Parathyroid adenoma (tissue), 2 donors: ENCODE results near the gene REEP5.

Source experiments
- H2AFZ ChIP-seq: fragments of 300-600 bp; sonication (generic); one replicate; pipeline ENCODE4 v1.7.0; 2017; ENCODE audit warnings: antibody characterized with exemption, mild to moderate bottlenecking
- H3K27ac ChIP-seq: fragments of 300-600 bp; sonication (generic); one replicate; pipeline ENCODE4 v1.7.0; 2017
- H3K27me3 ChIP-seq: fragments of 300-600 bp; sonication (generic); one replicate; pipeline ENCODE4 v1.7.0; 2017; ENCODE audit warnings: low read length; ENCODE audit not compliant: control insufficient read depth, insufficient read depth
- H3K36me3 ChIP-seq: fragments of 300-600 bp; sonication (generic); one replicate; pipeline ENCODE4 v1.7.0; 2017; ENCODE audit warnings: low read length; ENCODE audit not compliant: control insufficient read depth, insufficient read depth
- H3K4me1 ChIP-seq: fragments of 300-600 bp; sonication (generic); one replicate; pipeline ENCODE4 v1.7.0; 2017; ENCODE audit warnings: control low read depth
- H3K4me2 ChIP-seq: fragments of 300-600 bp; sonication (generic); one replicate; pipeline ENCODE4 v1.7.0; 2017; ENCODE audit warnings: low read length
- H3K4me3 ChIP-seq: fragments of 300-600 bp; sonication (generic); one replicate; pipeline ENCODE4 v1.7.0; 2017; ENCODE audit warnings: low read depth, low read length
- H3K79me2 ChIP-seq: fragments of 300-600 bp; sonication (generic); one replicate; pipeline ENCODE4 v1.7.0; 2017; ENCODE audit warnings: control low read depth
- H3K9ac ChIP-seq: fragments of 300-600 bp; sonication (generic); one replicate; pipeline ENCODE4 v1.7.0; 2017; ENCODE audit warnings: mild to moderate bottlenecking
- H3K9me3 ChIP-seq: fragments of 300-600 bp; sonication (generic); one replicate; pipeline ENCODE4 v1.7.0; 2017; ENCODE audit warnings: low read length; ENCODE audit not compliant: control insufficient read depth
- TF ChIP-seq, protein P1 (sequence below): fragments of 300-600 bp; sonication (generic); IDR thresholded peaks from one replicate; pipeline ENCODE4 v1.7.0; 2017; ENCODE audit warnings: antibody characterized with exemption, mild to moderate bottlenecking
- donor health status: primary hyperparathyroidism.

REEP5 gene

DNA sequence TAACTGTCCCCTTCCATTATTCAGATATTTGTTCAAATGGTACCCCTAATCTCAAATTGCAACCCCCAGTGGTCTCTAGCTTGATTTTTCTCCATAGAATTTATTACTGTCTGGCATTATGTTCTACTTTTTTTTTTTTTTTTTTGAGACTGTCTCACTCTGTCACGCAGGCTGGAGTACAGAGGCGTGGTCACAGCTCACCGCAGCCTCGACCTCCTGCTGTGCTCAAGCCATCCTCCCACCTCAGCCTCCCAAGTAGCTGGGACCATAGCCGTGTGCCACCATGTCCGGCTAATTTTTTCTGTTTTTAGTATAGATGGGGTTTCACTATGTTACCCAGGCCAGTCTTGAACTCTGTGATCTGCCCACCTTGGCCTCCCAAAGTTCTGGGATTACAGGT is 2.0 kb upstream of the REEP5 start:
- TF ChIP-seq, protein P1, sequence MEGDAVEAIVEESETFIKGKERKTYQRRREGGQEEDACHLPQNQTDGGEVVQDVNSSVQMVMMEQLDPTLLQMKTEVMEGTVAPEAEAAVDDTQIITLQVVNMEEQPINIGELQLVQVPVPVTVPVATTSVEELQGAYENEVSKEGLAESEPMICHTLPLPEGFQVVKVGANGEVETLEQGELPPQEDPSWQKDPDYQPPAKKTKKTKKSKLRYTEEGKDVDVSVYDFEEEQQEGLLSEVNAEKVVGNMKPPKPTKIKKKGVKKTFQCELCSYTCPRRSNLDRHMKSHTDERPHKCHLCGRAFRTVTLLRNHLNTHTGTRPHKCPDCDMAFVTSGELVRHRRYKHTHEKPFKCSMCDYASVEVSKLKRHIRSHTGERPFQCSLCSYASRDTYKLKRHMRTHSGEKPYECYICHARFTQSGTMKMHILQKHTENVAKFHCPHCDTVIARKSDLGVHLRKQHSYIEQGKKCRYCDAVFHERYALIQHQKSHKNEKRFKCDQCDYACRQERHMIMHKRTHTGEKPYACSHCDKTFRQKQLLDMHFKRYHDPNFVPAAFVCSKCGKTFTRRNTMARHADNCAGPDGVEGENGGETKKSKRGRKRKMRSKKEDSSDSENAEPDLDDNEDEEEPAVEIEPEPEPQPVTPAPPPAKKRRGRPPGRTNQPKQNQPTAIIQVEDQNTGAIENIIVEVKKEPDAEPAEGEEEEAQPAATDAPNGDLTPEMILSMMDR = no peak
- H3K36me3 ChIP-seq = no peaks in the 10 kb centered on the region
- no peak overlapping the region for H3K9ac ChIP-seq
- H3K27ac ChIP-seq = no peak overlapping the region
- no peaks in the 10 kb centered on the region for H3K9me3 ChIP-seq
- H3K4me1 ChIP-seq = peaks cover 20% of the 10 kb centered on the region
- H3K4me2 ChIP-seq = no peak overlapping the region
- H3K4me3 ChIP-seq = no peak overlapping the region
- H2AFZ ChIP-seq = no peak overlapping the region
- H3K79me2 ChIP-seq = peaks cover 13% of the 10 kb centered on the region
- no peaks in the 10 kb centered on the region for H3K27me3 ChIP-seq

DNA sequence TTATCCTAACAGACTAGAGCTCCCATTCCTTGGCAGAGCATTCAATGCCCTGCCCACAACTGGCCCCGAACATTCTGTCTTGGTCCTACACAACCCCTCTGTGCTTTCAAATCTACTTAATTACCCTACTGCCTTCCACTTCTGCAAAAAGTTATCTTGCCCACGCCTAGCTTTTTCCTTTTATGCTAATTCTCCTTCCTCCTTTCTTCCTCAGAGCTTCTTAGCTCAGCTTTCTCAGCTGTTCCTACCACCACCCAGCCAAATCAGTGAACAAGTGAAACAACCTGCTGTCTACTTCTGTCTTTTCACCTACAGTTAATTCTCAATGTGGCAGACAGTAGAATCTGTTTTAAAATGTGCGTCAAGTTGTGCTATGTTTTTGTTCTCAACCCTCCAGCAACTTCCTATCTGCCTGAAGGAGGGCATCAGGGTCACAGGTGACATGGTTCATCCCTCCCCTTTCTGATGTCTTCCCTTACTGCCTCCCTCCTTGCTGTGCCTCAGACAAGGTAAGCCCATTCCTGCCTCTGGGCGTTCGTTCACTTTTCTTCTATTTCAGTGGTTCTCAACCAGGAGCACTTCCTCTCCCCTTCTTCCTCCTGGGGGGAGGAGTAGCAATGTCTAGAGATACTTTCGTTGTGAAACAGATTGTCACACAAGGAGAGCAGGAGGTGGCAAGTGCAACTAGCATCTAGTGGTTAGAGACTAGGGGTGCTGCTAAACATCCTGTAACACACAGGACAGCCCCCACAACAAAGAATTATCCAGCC is 1.3 kb upstream of the REEP5 start:
- no peaks in the 10 kb centered on the region for H3K36me3 ChIP-seq
- no peak overlapping the region for H3K9ac ChIP-seq
- TF ChIP-seq, protein P1 = no peak
- H3K4me1 ChIP-seq = peaks cover 25% of the 10 kb centered on the region
- no peaks in the 10 kb centered on the region for H3K27me3 ChIP-seq
- peaks cover 17% of the 10 kb centered on the region for H3K79me2 ChIP-seq
- no peak overlapping the region for H3K4me2 ChIP-seq
- no peak overlapping the region for H3K27ac ChIP-seq
- H3K9me3 ChIP-seq = no peaks in the 10 kb centered on the region
- H2AFZ ChIP-seq = peak overlapping the region; percentile 6
- no peak overlapping the region for H3K4me3 ChIP-seq

DNA sequence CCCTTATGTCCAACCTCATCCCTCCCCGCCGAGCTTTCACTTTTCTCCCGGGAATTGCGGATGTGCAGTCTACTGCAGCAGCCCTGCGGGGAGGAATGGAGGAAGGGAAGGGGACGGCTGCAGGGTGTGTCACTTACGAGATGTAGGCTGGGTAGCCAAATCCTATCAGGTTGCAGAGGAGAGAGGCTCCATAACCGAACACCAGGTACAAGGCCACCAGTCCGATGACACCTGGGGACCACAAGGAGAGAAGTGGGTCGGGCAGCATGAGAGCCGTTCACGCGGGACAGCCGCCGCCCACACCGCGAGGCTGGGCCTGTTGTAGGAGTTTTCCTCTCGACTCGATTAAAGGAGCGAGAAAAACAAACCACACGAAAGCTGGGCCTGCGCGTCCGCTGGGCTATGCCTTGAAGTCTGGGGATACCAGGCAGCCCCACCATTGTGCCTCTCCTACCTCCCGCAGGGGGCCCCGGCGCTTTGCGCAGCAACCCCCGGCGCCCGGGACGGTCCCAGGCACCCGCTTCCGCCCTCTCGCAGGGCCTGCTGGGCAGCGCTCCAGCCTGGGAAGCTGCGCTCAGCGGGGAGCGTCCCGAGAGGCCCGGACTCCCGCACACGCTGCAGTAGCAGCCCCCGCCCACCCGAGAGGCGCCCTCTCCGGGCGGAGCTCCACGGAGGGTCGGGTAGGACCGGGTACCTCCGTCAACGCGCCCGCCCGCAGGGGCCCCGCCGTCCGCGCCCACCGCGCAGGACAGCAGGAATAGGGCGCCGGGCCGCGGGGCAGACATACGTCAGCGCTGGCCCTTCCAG is 798 bp downstream of the REEP5 start:
- no peaks in the 10 kb centered on the region for H3K9me3 ChIP-seq
- no peaks in the 10 kb centered on the region for H3K36me3 ChIP-seq
- H3K79me2 ChIP-seq = peaks cover 35% of the 10 kb centered on the region
- H3K27me3 ChIP-seq = no peaks in the 10 kb centered on the region
- H2AFZ ChIP-seq = peak overlapping the region; percentile 99
- H3K4me3 ChIP-seq = peak overlapping the region; percentile 83
- TF ChIP-seq, protein P1 = no peak
- H3K4me2 ChIP-seq = peak overlapping the region; percentile 94
- peak overlapping the region; percentile 92 for H3K27ac ChIP-seq
- H3K4me1 ChIP-seq = peaks cover 32% of the 10 kb centered on the region
- H3K9ac ChIP-seq = peak overlapping the region; percentile 71

DNA sequence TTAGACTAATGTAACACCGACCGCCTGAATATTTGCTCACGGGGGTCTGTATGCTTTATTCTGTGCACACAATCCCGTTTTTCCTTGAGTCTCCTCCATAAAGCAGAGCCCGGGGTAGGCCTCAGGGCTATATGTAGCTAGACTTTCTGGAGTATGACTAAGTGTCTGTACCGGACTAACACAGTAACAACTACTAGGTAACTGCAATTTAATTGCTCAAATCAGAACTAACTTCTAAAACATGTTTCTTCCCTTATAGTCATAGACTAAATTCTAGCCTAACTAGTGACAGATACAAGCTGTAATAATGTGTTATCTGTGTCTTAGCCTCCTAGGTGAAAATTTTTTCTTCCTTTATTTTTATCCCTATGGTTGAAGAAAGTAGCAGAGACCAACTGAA is 2.1 kb downstream of the REEP5 start:
- Histone ChIP-seq H3K4me1 (peaks cover 33% of the 10 kb centered on the region), H3K36me3 (no peaks in the 10 kb centered on the region), H3K27ac (no peak overlapping the region), H3K9ac (no peak overlapping the region), H3K4me2 (no peak overlapping the region), H3K79me2 (peaks cover 40% of the 10 kb centered on the region), H3K27me3 (no peaks in the 10 kb centered on the region), H3K9me3 (no peaks in the 10 kb centered on the region), H2AFZ (no peak overlapping the region), H3K4me3 (no peak overlapping the region)
- TF ChIP-seq, protein P1 = no peak
